Lower leg skin (tissue), 4 donors: Measurements from ENCODE around the gene CPEB4. TPM values are rescaled to one million over a fixed set of nuclear protein-coding genes. Genes with fewer than 3 reads are reported as not detected.

Source experiments
- DNase-seq, 2 donors: peaks; one replicate each; pipeline ENCODE4 v3.0.0-alpha.2; 2019; ENCODE audit warnings: low spot score in 2 of 2
- H3K4me3 ChIP-seq: fragments of 200-600 bp; sonication (generic); 2 replicates; pipeline ENCODE4 v1.5.1; 2017; ENCODE audit warnings: mild to moderate bottlenecking, low read depth; ENCODE audit not compliant: poor library complexity, severe bottlenecking
- POLR2A ChIP-seq, 2 donors: fragments of 450-650 bp; IDR thresholded peaks; one replicate each; pipeline ENCODE4 v1.6.1; 2016 to 2017; ENCODE audit warnings: antibody characterized with exemption in 2 of 2, mild to moderate bottlenecking in 1 of 2, moderate library complexity in 1 of 2
- WGBS, 2 donors: methylation state at CpG; one replicate each; pipeline ENCODE4 v1.1.5; 2018; 5-methylcytosine and 5-hydroxymethylcytosine counted together
- intact Hi-C: fragments of 100-400 bp; cut with DNase I; formaldehyde crosslinking; loops from one replicate; pipeline ENCODE4 v1.15.0; 2023; ENCODE audit warnings: low total_unique reads
- total RNA-seq, 4 donors: library from RNA; depleted of rRNA; stranded (reverse); fragments of >200 nt; gene quantifications; one replicate each; pipeline ENCODE4 v1.1.0, GENCODE V29; 2016
- TF ChIP-seq, protein P1 (sequence below), 3 donors: fragments of 450-650 bp; IDR thresholded peaks; one replicate each; pipeline ENCODE4 v1.5.1; 2016; ENCODE audit warnings: antibody characterized with exemption in 3 of 3, mild to moderate bottlenecking in 3 of 3, moderate library complexity in 2 of 3

Gene CPEB4
- total RNA-seq, 4 donors from 2014 or later: 47.5 to 79.6 (median 55.3) TPM

DNA sequence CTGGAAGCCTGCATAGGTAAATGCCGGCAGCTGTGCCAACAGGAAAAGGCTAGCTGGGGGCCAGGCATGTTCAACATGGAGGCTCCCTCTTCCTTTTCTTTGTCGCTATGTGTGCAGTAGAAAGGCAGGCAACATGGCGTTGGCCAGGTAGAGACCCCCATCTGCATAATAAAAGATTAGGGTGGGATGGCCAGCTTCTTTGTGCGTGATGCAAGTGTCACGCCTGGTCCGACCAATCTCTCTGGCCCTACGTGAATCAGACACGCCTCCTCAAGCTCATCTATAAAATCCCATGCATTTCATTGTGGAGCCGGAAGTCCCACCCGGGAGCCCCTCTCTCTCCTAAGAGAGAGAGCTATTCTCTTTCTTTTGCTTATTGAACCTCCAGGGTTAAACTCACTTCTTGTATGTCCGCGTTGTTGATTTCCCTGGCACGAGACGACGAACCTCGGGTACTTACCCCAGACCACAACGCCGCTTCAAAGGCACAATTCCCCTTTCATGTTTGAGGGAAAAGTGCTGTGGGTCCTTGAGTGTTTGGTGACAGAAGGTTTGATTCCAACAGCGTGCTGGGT lies 75.8 kb downstream of the CPEB4 start:
- intact Hi-C loops: no loop called here
- TF ChIP-seq, protein P1, sequence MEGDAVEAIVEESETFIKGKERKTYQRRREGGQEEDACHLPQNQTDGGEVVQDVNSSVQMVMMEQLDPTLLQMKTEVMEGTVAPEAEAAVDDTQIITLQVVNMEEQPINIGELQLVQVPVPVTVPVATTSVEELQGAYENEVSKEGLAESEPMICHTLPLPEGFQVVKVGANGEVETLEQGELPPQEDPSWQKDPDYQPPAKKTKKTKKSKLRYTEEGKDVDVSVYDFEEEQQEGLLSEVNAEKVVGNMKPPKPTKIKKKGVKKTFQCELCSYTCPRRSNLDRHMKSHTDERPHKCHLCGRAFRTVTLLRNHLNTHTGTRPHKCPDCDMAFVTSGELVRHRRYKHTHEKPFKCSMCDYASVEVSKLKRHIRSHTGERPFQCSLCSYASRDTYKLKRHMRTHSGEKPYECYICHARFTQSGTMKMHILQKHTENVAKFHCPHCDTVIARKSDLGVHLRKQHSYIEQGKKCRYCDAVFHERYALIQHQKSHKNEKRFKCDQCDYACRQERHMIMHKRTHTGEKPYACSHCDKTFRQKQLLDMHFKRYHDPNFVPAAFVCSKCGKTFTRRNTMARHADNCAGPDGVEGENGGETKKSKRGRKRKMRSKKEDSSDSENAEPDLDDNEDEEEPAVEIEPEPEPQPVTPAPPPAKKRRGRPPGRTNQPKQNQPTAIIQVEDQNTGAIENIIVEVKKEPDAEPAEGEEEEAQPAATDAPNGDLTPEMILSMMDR (IDR thresholded peaks at IDR 0.05): no peak
- TF ChIP-seq POLR2A (IDR thresholded peaks at IDR 0.05): no peak
- WGBS, 2 donors: 29 to 50% methylated on average over 19 of the region's 19 CpGs
- H3K4me3 ChIP-seq: no peak overlapping the region
- DNase-seq: no peak

DNA sequence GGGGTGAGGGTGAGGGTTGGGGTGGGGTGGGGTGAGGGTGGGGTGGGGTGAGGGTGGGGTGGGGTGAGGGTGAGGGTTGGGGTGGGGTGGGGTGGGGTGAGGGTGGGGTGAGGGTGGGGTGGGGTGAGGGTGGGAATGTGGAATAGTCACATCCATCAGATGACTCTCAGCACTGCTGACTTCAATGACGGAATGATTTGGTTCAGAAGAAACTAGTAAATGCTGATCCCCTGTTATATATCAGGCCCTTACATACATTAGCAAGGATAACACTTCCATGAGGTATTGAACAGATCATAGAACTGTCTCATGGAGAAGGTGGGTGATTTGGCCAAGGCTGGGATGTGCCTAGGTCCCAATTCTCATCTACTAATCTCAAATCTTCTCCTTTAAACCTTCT lies 76.4 kb downstream of the CPEB4 start:
- DNase-seq: no peak
- no peak overlapping the region for H3K4me3 ChIP-seq
- 52 to 63% methylated on average over 1 of the region's 1 CpG for WGBS, 2 donors
- intact Hi-C loops: no loop called here
- TF ChIP-seq, protein P1 (IDR thresholded peaks at IDR 0.05): no peak
- no peak for TF ChIP-seq POLR2A (IDR thresholded peaks at IDR 0.05)

DNA sequence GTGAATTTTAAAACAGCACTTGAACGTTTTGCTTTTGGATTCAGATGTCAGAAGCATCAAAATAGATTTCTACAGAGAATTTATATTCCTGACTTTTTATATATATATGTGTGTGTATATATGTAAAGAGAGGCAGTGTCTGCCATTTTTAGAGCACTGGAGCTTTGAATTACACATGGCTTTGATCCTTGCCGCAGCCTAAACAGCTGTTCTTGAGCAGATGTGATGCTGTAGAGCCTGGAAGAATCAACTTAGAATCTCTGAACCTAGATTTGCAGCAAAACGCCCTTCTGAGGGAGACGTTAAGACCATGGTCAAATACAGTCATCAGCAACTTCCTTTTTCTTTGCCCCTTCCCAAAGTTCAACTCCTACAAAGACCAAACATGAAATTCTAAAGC lies 79.1 kb downstream of the CPEB4 start:
- no peak for TF ChIP-seq POLR2A (IDR thresholded peaks at IDR 0.05)
- TF ChIP-seq, protein P1 (IDR thresholded peaks at IDR 0.05): no peak
- DNase-seq: no peak
- H3K4me3 ChIP-seq: no peak overlapping the region
- intact Hi-C loops: no loop called here
- WGBS, 2 donors: 48 to 56% methylated on average over 4 of the region's 4 CpGs

DNA sequence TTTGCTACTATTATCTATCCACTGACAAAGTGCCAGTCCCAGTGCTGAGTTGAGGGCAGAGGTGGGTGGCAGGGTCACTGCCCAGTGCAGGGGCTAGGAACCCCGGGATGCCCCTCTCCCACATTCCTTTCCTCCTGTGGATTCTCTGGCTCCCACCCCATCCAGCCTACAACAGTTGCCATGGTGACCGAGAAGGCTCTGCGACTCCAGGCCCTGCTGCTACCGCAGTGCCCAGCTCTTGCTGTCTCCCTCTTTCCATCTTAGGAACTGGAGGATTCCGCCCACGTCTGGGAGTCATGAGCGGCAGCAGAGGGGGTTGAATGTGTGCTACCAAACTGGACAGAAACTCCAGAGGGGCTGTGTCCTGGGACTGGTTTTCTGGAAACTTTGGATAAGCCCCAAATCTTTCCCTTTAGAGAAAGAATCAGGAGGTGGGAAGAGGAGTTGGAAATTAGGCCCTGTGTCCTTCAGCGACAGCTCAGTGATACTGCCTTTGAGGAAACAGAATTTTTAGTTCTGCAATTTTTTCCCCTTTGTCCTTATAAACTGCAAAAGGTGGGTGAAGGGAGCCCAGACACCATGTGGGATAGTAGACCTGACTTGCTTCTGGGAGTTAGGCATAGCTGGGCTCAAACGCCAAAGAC lies 80.1 kb downstream of the CPEB4 start:
- no peak for TF ChIP-seq POLR2A (IDR thresholded peaks at IDR 0.05)
- TF ChIP-seq, protein P1 (IDR thresholded peaks at IDR 0.05): no peak
- no peak for DNase-seq
- WGBS, 2 donors: 74 to 82% methylated on average over 9 of the region's 9 CpGs
- intact Hi-C loops: no loop called here
- no peak overlapping the region for H3K4me3 ChIP-seq

DNA sequence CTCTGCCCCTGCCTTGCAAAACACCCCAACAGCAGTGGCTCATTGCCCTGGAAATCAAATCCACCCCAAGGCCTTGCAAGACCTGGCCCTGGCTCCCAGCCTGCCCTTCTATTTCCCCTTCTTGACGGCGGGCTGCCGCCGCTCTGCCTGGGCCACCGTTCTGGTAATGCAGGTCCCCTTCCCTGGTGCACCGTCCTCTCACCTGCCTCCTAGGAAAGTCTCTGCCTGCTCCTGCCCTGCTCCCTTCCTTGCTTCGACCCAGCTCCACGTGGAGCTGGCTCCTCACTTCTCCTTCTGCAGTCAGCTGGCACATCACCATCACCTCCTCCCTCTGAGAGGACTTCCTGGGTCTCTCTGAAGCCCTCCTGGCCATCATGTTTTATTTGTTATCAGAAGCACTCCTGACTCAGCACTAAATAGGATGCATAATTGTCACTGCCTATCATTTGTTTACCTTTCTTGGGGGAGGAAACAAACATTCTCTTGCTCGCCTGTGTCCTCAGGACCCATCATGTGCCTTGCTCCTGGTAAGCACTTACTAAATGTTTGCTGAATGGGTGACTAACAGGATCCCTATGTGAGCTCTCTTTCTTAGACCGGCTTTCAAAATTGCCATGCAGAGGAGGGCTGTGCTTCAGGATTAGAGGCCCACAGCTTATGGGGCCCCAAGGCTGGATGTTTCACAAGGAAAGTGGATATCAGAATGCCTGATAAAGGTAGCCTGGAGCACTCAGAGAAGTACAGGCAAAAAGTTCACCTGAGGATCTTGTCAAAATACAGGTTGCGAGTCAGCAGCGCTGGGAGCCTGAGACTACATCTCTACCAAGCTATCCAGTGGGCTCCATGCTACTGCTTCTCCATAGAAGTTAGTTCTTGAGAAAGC lies 81.3 kb downstream of the CPEB4 start:
- H3K4me3 ChIP-seq: no peak overlapping the region
- no peak for DNase-seq
- TF ChIP-seq, protein P1 (IDR thresholded peaks at IDR 0.05): no peak
- no peak for TF ChIP-seq POLR2A (IDR thresholded peaks at IDR 0.05)
- WGBS, 2 donors: 75 to 82% methylated on average over 12 of the region's 12 CpGs
- intact Hi-C loops: loop anchor here (5.0 kb wide), 1 partner anchor 352 kb away; the partner anchor contains the start of gene BOD1
